Caco-2 (cell line): ENCODE results near the gene FRY. TPM values are rescaled to one million over a fixed set of nuclear protein-coding genes. Genes with fewer than 3 reads are reported as not detected.

Experiments
- BruUV-seq: library from RNA; stranded (reverse); fragments of 400-500 nt; replicated peaks from 2 replicates; lab custom pipeline; 2021; lab: Mats Ljungman, UMichigan
- CTCF ChIA-PET: fragments of 300-600 bp; sonication (Branson Sonifier 250); formaldehyde crosslinking; loops from one replicate; lab custom pipeline; 2022; ENCODE audit warnings: antibody characterized with exemption; lab: Charles Lee
- POLR2A ChIA-PET: fragments of 300-600 bp; sonication (Branson Sonifier 250); formaldehyde crosslinking; loops from one replicate; lab custom pipeline; 2022; ENCODE audit warnings: antibody characterized with exemption; lab: Charles Lee
- DNase-seq, 2 experiments: peaks; one replicate each; pipeline versions ENCODE4 v3.0.0 to v3.0.0-alpha.2; 2020 to 2022
- H3K27me3 ChIP-seq: replicated peaks from 2 replicates; pipeline ENCODE4 v1.6.0; 2011; ENCODE audit warnings: low read length; ENCODE audit not compliant: control insufficient read depth, insufficient read depth
- H3K36me3 ChIP-seq: 2 replicates; pipeline ENCODE4 v1.5.1; 2011; ENCODE audit warnings: low read length; ENCODE audit not compliant: control insufficient read depth, insufficient read depth
- H3K4me1 ChIP-seq: fragments of 250-450 bp; sonication (Bioruptor Pico); 2 replicates; pipeline ENCODE4 v1.5.1; 2020; ENCODE audit warnings: mild to moderate bottlenecking
- H3K4me3 ChIP-seq: 2 replicates; pipeline ENCODE4 v1.5.1; 2011; ENCODE audit warnings: low read depth, mild to moderate bottlenecking, control low read depth, low read length
- H3K9me3 ChIP-seq: fragments of 250-450 bp; sonication (Bioruptor Pico); 2 replicates; pipeline ENCODE4 v1.5.1; 2020; ENCODE audit warnings: mild to moderate bottlenecking, moderate library complexity
- H3K27ac Mint-ChIP-seq: one replicate; pipeline ENCODE4 v1.8.0; 2022; ENCODE audit warnings: mixed read lengths; ENCODE audit not compliant: unreplicated experiment
- H3K27me3 Mint-ChIP-seq: one replicate; pipeline ENCODE4 v1.8.0; 2022; ENCODE audit warnings: mixed read lengths; ENCODE audit not compliant: insufficient read depth, unreplicated experiment
- H3K36me3 Mint-ChIP-seq: one replicate; pipeline ENCODE4 v1.8.0; 2022; ENCODE audit warnings: mild to moderate bottlenecking, mixed read lengths; ENCODE audit not compliant: insufficient read depth, unreplicated experiment
- H3K4me1 Mint-ChIP-seq: one replicate; pipeline ENCODE4 v1.8.0; 2022; ENCODE audit warnings: low read depth, mixed read lengths; ENCODE audit not compliant: unreplicated experiment
- H3K4me3 Mint-ChIP-seq: one replicate; pipeline ENCODE4 v1.8.0; 2022; ENCODE audit warnings: mild to moderate bottlenecking, moderate library complexity, mixed read lengths; ENCODE audit not compliant: unreplicated experiment
- H3K9me3 Mint-ChIP-seq: one replicate; pipeline ENCODE4 v1.8.0; 2022; ENCODE audit warnings: mixed read lengths; ENCODE audit not compliant: unreplicated experiment
- CTCF ChIP-seq, 2 experiments: fragments of 200-600 bp in 1 of 2; IDR thresholded peaks; 1 replicate in 1 of 2; 2 replicates in 1 of 2; pipeline versions ENCODE4 v1.5.1 to v1.8.0; 2011 to 2022; ENCODE audit warnings: antibody characterized with exemption in 1 of 2, control low read depth in 1 of 2, inconsistent platforms in 1 of 2, low read depth in 1 of 2, low read length in 1 of 2, mild to moderate bottlenecking in 1 of 2, moderate library complexity in 1 of 2; ENCODE audit not compliant: insufficient read depth in 1 of 2, severe bottlenecking in 1 of 2, unreplicated experiment in 1 of 2
- intact Hi-C: fragments of 100-400 bp; cut with micrococcal nuclease; formaldehyde crosslinking; loops from one replicate; pipeline ENCODE4 v1.10.0; 2022; ENCODE audit not compliant: unreplicated experiment
- total RNA-seq: library from RNA; stranded (reverse); gene quantifications from 2 replicates; pipeline ENCODE4 v1.2.3, GENCODE V29; 2022

The FRY gene
- total RNA-seq, 1 experiment from 2014 or later = 118 TPM

DNA sequence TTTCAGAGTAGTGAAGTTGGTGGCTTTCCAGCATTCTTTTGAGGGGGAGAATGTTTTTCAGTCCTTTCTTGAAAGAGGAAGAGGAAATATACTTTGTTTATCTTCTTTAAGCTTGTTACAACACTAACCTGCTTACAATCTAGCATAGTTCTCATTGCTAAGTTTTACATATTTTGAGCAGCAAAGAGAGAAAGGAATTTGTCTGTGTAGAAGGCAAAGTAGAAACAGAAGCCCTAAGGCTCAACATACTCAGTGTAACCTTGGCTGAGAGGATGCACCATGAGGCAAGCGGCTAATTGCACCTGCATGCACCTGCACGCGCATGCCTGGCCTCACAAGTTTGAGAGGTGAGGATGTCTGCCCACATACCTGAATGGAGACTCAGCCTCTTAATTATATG lies 2.2 kb downstream of the FRY start:
- Histone ChIP-seq H3K4me1 (peaks cover 22% of the 10 kb centered on the region), H3K27me3 (no peaks in the 10 kb centered on the region), H3K36me3 (no peaks in the 10 kb centered on the region), H3K4me3 (no peak overlapping the region), H3K9me3 (no peaks in the 10 kb centered on the region)
- TF ChIP-seq CTCF (IDR thresholded peaks at IDR 0.05; ENCODE audit: insufficient read depth in 1 of 2, low read depth in 1 of 2, low read length in 1 of 2, severe bottlenecking in 1 of 2, unreplicated experiment in 1 of 2) = no peak
- DNase-seq = peak in 1 of 2 experiments; percentile 10
- no TSS peak for BruUV-seq
- H3K27ac Mint-ChIP-seq = no peak overlapping the region
- POLR2A ChIA-PET = no interaction called here
- H3K36me3 Mint-ChIP-seq = peaks cover 11% of the 10 kb centered on the region
- CTCF ChIA-PET = no interaction called here
- H3K4me3 Mint-ChIP-seq = peak overlapping the region; percentile 32
- intact Hi-C loops = loop anchor here (1.0 to 5.0 kb wide), 3 partner anchors 13 to 194 kb away; no protein-coding TSS in a partner anchor
- H3K4me1 Mint-ChIP-seq = peaks cover 34% of the 10 kb centered on the region
- no peaks in the 10 kb centered on the region for H3K9me3 Mint-ChIP-seq
- no peaks in the 10 kb centered on the region for H3K27me3 Mint-ChIP-seq

GRCh38 chr13:32035716-32036115 lies 4.1 kb downstream of the FRY start:
- peaks cover 22% of the 10 kb centered on the region for H3K4me1 ChIP-seq
- no peaks in the 10 kb centered on the region for H3K9me3 ChIP-seq
- Mint-ChIP-seq H3K36me3 (peaks cover 10% of the 10 kb centered on the region), H3K4me1 (peaks cover 34% of the 10 kb centered on the region), H3K9me3 (no peaks in the 10 kb centered on the region), H3K4me3 (no peak overlapping the region), H3K27ac (no peak overlapping the region), H3K27me3 (no peaks in the 10 kb centered on the region)
- DNase-seq = peak in 1 of 2 experiments; percentile 10
- no peak overlapping the region for H3K4me3 ChIP-seq
- no peak for TF ChIP-seq CTCF (IDR thresholded peaks at IDR 0.05; ENCODE audit: insufficient read depth in 1 of 2, low read depth in 1 of 2, low read length in 1 of 2, severe bottlenecking in 1 of 2, unreplicated experiment in 1 of 2)
- ChIA-PET POLR2A (interaction anchor here (0.6 kb wide), 1 partner anchor 61 kb away, joined by 3 read pairs; no protein-coding TSS in a partner anchor), CTCF (no interaction called here)
- H3K36me3 ChIP-seq = no peaks in the 10 kb centered on the region
- intact Hi-C loops = no loop called here
- no peaks in the 10 kb centered on the region for H3K27me3 ChIP-seq
- no TSS peak for BruUV-seq

- Mint-ChIP-seq H3K9me3 (no peaks in the 10 kb centered on the region), H3K27ac (no peak overlapping the region), H3K4me3 (no peak overlapping the region), H3K4me1 (peaks cover 34% of the 10 kb centered on the region), H3K36me3 (peaks cover 5% of the 10 kb centered on the region), H3K27me3 (no peaks in the 10 kb centered on the region)
- DNase-seq = no peak
- ChIA-PET CTCF (no interaction called here), POLR2A (no interaction called here)
- Histone ChIP-seq H3K27me3 (no peaks in the 10 kb centered on the region), H3K4me3 (no peak overlapping the region), H3K9me3 (no peaks in the 10 kb centered on the region), H3K4me1 (peaks cover 22% of the 10 kb centered on the region), H3K36me3 (no peaks in the 10 kb centered on the region)
- intact Hi-C loops = no loop called here
- no TSS peak for BruUV-seq
- no peak for TF ChIP-seq CTCF (IDR thresholded peaks at IDR 0.05; ENCODE audit: insufficient read depth in 1 of 2, low read depth in 1 of 2, low read length in 1 of 2, severe bottlenecking in 1 of 2, unreplicated experiment in 1 of 2)
These were observed 4.6 kb downstream of the FRY start for GRCh38 chr13:32036126-32036695.
